IPS-18a (cell line): ENCODE measurements around the gene GANC.

ENCODE experiments used
- H3K27ac ChIP-seq: one replicate; pipeline ENCODE4 v1.5.1; 2013; ENCODE audit warnings: low read length
- H3K27me3 ChIP-seq: one replicate; pipeline ENCODE4 v1.6.1; 2013; ENCODE audit warnings: mild to moderate bottlenecking, low read length; ENCODE audit not compliant: control insufficient read depth, insufficient read depth
- H3K36me3 ChIP-seq: one replicate; pipeline ENCODE4 v1.6.1; 2013; ENCODE audit warnings: low read depth, low read length; ENCODE audit not compliant: control insufficient read depth
- H3K4me1 ChIP-seq: one replicate; pipeline ENCODE4 v1.6.1; 2013; ENCODE audit warnings: low read depth, low read length; ENCODE audit not compliant: control insufficient read depth
- H3K4me3 ChIP-seq: one replicate; pipeline ENCODE4 v1.5.1; 2013; ENCODE audit warnings: low read length
- H3K9ac ChIP-seq: one replicate; pipeline ENCODE4 v1.6.1; 2013; ENCODE audit warnings: mild to moderate bottlenecking, low read length, moderate library complexity
- H3K9me3 ChIP-seq: one replicate; pipeline ENCODE4 v1.6.1; 2013; ENCODE audit warnings: low read depth, low read length; ENCODE audit not compliant: control insufficient read depth

The GANC gene

GRCh38 chr15:42404461-42405235 is 131.6 kb downstream of the GANC start:
- H3K4me3 ChIP-seq, result no peak overlapping the region
- H3K27me3 ChIP-seq, result no peaks in the 10 kb centered on the region
- no peak overlapping the region for H3K27ac ChIP-seq
- no peaks in the 10 kb centered on the region for H3K36me3 ChIP-seq
- H3K9me3 ChIP-seq, result no peaks in the 10 kb centered on the region
- H3K9ac ChIP-seq, result no peak overlapping the region
- H3K4me1 ChIP-seq, result no peaks in the 10 kb centered on the region

- Histone ChIP-seq H3K4me1 (no peaks in the 10 kb centered on the region), H3K9me3 (no peaks in the 10 kb centered on the region), H3K36me3 (no peaks in the 10 kb centered on the region), H3K27ac (no peak overlapping the region), H3K4me3 (no peak overlapping the region), H3K27me3 (no peaks in the 10 kb centered on the region), H3K9ac (no peak overlapping the region)
Observed at GRCh38 chr15:42405863-42406482, 133.0 kb downstream of the GANC start.
